ENCODE measurements around the gene DHCR7.

Gene DHCR7

DNA sequence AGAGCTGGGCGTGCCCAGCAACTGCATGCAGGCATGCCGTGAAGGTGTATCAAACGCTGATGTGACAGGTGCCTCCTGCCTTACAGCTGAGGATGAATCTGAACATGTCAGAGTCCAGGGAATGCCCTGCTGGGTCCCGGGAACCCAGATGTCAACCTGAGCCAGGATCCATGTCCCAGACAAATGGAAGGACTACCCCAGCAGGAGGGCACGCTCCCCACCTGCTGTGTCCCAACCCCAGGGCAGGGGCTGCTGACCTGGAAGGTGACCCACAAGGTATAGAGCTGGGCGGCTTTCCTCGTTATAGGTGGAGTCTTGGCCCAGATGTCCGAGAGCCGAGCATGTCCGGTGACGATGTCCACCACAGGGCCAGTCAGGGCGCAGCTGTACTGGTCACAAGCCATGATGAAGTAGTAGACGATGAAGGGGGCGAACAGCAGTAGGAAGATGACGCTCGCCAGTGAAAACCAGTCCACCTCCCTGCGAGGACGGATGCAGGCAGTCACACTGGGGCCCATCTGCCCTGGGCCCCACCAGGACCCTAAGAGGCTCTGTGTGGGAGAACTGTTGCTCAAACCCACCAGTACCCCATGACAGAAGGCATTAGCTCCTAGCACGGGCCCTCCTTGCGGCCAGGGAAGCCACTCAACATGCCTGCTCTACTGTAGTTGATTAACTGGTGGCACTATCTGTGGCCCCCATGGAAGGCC, 4.3 kb downstream of the DHCR7 start:
- DNase-seq: peak in 1 of 2 donors; percentile 54
- H3K36me3 ChIP-seq: peaks cover 4 to 62% (median 55%) of the 10 kb centered on the region in 3 donors
- intact Hi-C loops (cut with DNase I; ENCODE audit: low total_unique reads): no loop called here
- H3K27me3 ChIP-seq: no peaks in the 10 kb centered on the region
- TF ChIP-seq, protein P1, sequence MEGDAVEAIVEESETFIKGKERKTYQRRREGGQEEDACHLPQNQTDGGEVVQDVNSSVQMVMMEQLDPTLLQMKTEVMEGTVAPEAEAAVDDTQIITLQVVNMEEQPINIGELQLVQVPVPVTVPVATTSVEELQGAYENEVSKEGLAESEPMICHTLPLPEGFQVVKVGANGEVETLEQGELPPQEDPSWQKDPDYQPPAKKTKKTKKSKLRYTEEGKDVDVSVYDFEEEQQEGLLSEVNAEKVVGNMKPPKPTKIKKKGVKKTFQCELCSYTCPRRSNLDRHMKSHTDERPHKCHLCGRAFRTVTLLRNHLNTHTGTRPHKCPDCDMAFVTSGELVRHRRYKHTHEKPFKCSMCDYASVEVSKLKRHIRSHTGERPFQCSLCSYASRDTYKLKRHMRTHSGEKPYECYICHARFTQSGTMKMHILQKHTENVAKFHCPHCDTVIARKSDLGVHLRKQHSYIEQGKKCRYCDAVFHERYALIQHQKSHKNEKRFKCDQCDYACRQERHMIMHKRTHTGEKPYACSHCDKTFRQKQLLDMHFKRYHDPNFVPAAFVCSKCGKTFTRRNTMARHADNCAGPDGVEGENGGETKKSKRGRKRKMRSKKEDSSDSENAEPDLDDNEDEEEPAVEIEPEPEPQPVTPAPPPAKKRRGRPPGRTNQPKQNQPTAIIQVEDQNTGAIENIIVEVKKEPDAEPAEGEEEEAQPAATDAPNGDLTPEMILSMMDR (IDR thresholded peaks at IDR 0.05): no peak
- no peak overlapping the region for H3K27ac ChIP-seq
- H3K4me1 ChIP-seq: peaks cover 0 to 15% (median 7%) of the 10 kb centered on the region in 4 donors
- no peak overlapping the region for H3K4me3 ChIP-seq
- H3K9me3 ChIP-seq: no peaks in the 10 kb centered on the region

- Histone ChIP-seq H3K36me3 (peaks cover 4 to 73% (median 63%) of the 10 kb centered on the region in 3 donors), H3K27ac (no peak overlapping the region), H3K9me3 (no peaks in the 10 kb centered on the region), H3K4me3 (no peak overlapping the region), H3K27me3 (no peaks in the 10 kb centered on the region), H3K4me1 (peaks cover 0 to 10% (median 5%) of the 10 kb centered on the region in 4 donors)
- intact Hi-C loops (cut with DNase I; ENCODE audit: low total_unique reads): no loop called here
- TF ChIP-seq, protein P1 (IDR thresholded peaks at IDR 0.05): no peak
- peak in 1 of 2 donors; percentile 16 for DNase-seq
Measured at GRCh38 chr11:71442880-71443279, 5.3 kb downstream of the DHCR7 start.

DNA sequence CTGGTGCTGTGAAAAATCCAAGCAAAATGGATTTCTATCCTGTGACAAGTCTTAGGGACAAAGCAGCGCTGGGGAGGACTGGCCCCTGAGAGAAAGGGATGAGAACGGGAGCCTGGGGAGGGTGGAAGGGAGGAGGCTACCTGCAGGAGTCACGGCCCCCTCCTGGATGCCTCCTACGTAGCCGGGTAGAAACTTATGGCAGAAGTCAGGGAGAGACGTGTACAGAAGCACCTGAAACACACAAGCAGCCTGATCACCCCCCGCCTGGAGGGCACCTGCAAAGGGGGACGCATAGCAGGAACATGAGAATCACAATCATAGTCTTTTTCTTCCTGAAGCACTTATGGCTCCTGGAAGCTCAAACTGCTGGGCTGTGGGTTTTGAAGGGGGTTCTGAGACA, 6.1 kb downstream of the DHCR7 start:
- TF ChIP-seq, protein P1 (IDR thresholded peaks at IDR 0.05): no peak

DNA sequence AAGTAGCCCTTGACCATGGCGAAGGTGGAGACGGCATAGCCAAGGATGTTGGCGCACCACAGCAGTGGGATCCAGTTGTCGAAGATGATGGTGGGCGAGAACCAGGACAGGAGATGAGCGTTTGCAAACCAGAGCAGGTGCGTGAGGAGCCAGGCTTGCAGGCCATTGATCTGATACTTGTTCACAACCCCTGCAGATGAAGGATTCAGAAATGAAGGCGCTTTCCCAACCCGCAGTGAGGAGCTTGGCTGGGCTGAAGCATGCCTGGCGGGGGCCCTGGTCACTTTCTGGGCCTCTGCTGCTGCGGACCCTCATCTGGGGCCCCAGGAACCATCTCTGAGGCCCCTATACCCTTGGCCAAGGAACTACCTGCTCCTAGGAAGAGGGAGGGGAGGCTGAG, 6.9 kb downstream of the DHCR7 start:
- Histone ChIP-seq H3K36me3 (peaks cover 4 to 84% (median 76%) of the 10 kb centered on the region in 3 donors), H3K4me1 (no peaks in the 10 kb centered on the region), H3K27me3 (no peaks in the 10 kb centered on the region), H3K4me3 (no peak overlapping the region), H3K27ac (no peak overlapping the region), H3K9me3 (no peaks in the 10 kb centered on the region)
- DNase-seq: peak in 1 of 2 donors; percentile 40
- TF ChIP-seq, protein P1 (IDR thresholded peaks at IDR 0.05): no peak
- intact Hi-C loops (cut with DNase I; ENCODE audit: low total_unique reads): no loop called here

More for the DNA sequence above, 6.1 kb downstream of the DHCR7 start:
- Histone ChIP-seq H3K9me3 (no peaks in the 10 kb centered on the region), H3K4me1 (peaks cover 0 to 2% (median 0%) of the 10 kb centered on the region in 4 donors), H3K27me3 (no peaks in the 10 kb centered on the region), H3K27ac (no peak overlapping the region), H3K36me3 (peaks cover 4 to 80% (median 71%) of the 10 kb centered on the region in 3 donors), H3K4me3 (no peak overlapping the region)
- peak in 1 of 2 donors; percentile 51 for DNase-seq
- intact Hi-C loops (cut with DNase I; ENCODE audit: low total_unique reads): no loop called here

DNA sequence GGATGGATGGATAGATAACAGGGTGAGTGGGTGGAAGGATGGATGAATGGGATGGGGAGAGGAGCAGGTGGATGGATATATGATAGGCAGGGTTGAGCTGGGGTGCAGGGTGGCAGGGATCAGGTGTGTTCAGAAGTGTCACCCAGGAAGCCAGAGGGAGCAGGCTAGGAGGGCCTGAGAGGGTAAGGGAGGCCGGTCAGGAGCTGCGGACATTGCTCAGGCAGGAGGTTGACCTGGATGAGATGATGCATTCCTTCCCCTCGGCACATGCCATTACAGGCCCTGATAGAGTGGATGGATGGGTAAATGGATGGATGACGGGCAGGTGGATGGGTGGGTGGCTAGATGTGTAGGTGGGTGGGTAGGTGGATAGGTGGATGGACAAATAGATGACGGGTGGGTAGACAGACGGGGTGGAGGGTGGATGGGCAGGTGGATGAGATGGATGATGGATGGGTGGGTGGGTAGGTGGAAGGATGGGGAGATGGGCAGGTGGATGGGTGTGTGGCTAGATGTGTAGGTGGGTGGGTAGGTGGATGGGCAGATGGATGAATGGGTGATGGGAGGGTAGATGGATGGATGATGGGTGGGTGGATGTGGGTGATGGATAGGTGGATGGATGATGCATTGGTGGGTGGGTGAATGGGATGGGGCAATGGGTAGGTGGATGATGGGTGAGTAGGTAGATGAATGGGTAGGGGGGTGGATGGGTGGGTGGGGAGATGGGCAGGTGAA, 8.0 kb downstream of the DHCR7 start:
- Histone ChIP-seq H3K36me3 (peaks cover 4 to 95% (median 81%) of the 10 kb centered on the region in 3 donors), H3K9me3 (no peaks in the 10 kb centered on the region), H3K4me1 (no peaks in the 10 kb centered on the region), H3K27me3 (no peaks in the 10 kb centered on the region), H3K4me3 (no peak overlapping the region), H3K27ac (no peak overlapping the region)
- peak in 1 of 2 donors; percentile 44 for DNase-seq
- intact Hi-C loops (cut with DNase I; ENCODE audit: low total_unique reads): no loop called here
- TF ChIP-seq, protein P1 (IDR thresholded peaks at IDR 0.05): no peak
